MM.1S (cell line): ENCODE results near the gene ERG.

Source experiments
- DNase-seq: peaks from one replicate; pipeline ENCODE4 v3.0.0-alpha.2; 2015
- H2AFZ ChIP-seq: fragments of 300-600 bp; sonication (generic); 2 replicates; pipeline ENCODE4 v1.6.0; 2016; ENCODE audit warnings: antibody characterized with exemption, low read length
- H3F3A ChIP-seq: fragments of 300-600 bp; sonication (generic); 2 replicates; pipeline ENCODE4 v1.6.1; 2016; ENCODE audit warnings: mild to moderate bottlenecking, antibody characterized with exemption, low read length, moderate library complexity, mixed read lengths; ENCODE audit not compliant: insufficient read depth
- H3K27ac ChIP-seq: fragments of 300-600 bp; sonication (generic); 2 replicates; pipeline ENCODE4 v1.5.1; 2016; ENCODE audit warnings: mild to moderate bottlenecking, low read length
- H3K27me3 ChIP-seq: fragments of 300-600 bp; sonication (generic); replicated peaks from 2 replicates; pipeline ENCODE4 v1.6.0; 2016; ENCODE audit warnings: low read length; ENCODE audit not compliant: insufficient read depth
- H3K36me3 ChIP-seq: fragments of 300-600 bp; sonication (generic); replicated peaks from 2 replicates; pipeline ENCODE4 v1.6.1; 2016; ENCODE audit warnings: mild to moderate bottlenecking, low read length, mixed read lengths; ENCODE audit not compliant: insufficient read depth
- H3K4me1 ChIP-seq: fragments of 300-600 bp; sonication (generic); 2 replicates; pipeline ENCODE4 v1.6.1; 2016; ENCODE audit warnings: low read length, mixed read lengths
- H3K4me2 ChIP-seq: fragments of 300-600 bp; sonication (generic); 2 replicates; pipeline ENCODE4 v1.6.0; 2016; ENCODE audit warnings: low read depth, low read length
- H3K4me3 ChIP-seq: fragments of 300-600 bp; sonication (generic); 2 replicates; pipeline ENCODE4 v1.5.1; 2016; ENCODE audit warnings: low read length, mixed read lengths
- H3K79me2 ChIP-seq: fragments of 300-600 bp; sonication (generic); 2 replicates; pipeline ENCODE4 v1.6.1; 2016; ENCODE audit warnings: mixed run types, low read length, mixed read lengths
- H3K9ac ChIP-seq: fragments of 300-600 bp; sonication (generic); 2 replicates; pipeline ENCODE4 v1.6.1; 2016; ENCODE audit warnings: low read length, mixed read lengths
- H3K9me2 ChIP-seq: fragments of 300-600 bp; sonication (generic); replicated peaks from 2 replicates; pipeline ENCODE4 v1.6.1; 2016; ENCODE audit warnings: mild to moderate bottlenecking, low read length, mixed read lengths; ENCODE audit not compliant: insufficient read depth
- H3K9me3 ChIP-seq: fragments of 300-600 bp; sonication (generic); replicated peaks from 2 replicates; pipeline ENCODE4 v1.6.1; 2016; ENCODE audit warnings: mild to moderate bottlenecking, low read length, mixed read lengths; ENCODE audit not compliant: insufficient read depth
- H4K20me1 ChIP-seq: fragments of 300-600 bp; sonication (generic); 2 replicates; pipeline ENCODE4 v1.6.1; 2016; ENCODE audit warnings: mild to moderate bottlenecking, low read length, moderate library complexity, mixed read lengths; ENCODE audit not compliant: insufficient read depth
- CTCF ChIP-seq: fragments of 300-600 bp; sonication (generic); IDR thresholded peaks from 2 replicates; pipeline ENCODE4 v1.5.1; 2016; ENCODE audit warnings: antibody characterized with exemption, low read length, mixed read lengths
- EZH2 ChIP-seq: fragments of 300-600 bp; sonication (generic); optimal IDR thresholded peaks from 2 replicates; pipeline ENCODE3; 2017; ENCODE audit warnings: low read depth, mild to moderate bottlenecking, antibody characterized with exemption, low read length, mixed read lengths
- EZH2phosphoT487 ChIP-seq: fragments of 300-600 bp; sonication (generic); IDR thresholded peaks from 2 replicates; pipeline ENCODE4 v1.6.1; 2018; ENCODE audit warnings: antibody characterized with exemption, low read length

ERG gene

DNA sequence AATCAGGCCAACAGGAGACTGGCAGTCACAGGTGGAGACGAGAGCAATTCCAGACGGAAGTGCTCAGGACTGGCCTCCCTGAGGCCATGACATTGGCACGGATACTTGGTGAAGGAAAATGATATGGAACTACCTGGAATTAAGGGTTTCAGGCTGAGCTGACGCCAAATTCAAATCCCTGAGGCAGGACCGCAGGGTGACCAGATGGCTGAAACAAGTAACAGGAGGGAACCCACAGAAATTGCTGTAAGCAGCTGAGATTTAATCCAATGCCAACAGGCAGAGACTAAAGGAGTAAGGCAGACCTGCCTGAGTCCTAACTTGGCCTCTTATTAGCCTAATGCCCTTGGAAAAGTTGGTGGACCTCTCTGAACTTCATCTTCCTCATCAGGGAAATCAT is 76.2 kb downstream of the ERG start:
- H3K27ac ChIP-seq, result no peak overlapping the region

GRCh38 chr21:38420140-38420539 is 78.1 kb downstream of the ERG start:
- Histone ChIP-seq H3F3A (no peaks in the 10 kb centered on the region), H3K27ac (no peak overlapping the region), H3K4me1 (no peaks in the 10 kb centered on the region), H3K9me3 (no peaks in the 10 kb centered on the region), H2AFZ (no peak overlapping the region), H3K4me2 (no peak overlapping the region), H3K79me2 (no peaks in the 10 kb centered on the region), H3K27me3 (no peaks in the 10 kb centered on the region), H4K20me1 (no peaks in the 10 kb centered on the region), H3K9ac (no peak overlapping the region), H3K9me2 (no peaks in the 10 kb centered on the region), H3K36me3 (no peaks in the 10 kb centered on the region), H3K4me3 (no peak overlapping the region)
- DNase-seq, result no peak
- no peak for TF ChIP-seq CTCF
- TF ChIP-seq EZH2, result no peak
- no peak for TF ChIP-seq EZH2phosphoT487

More for the DNA sequence above, 76.2 kb downstream of the ERG start:
- no peak overlapping the region for H3K4me3 ChIP-seq
- no peaks in the 10 kb centered on the region for H3K79me2 ChIP-seq
- no peak for TF ChIP-seq CTCF
- TF ChIP-seq EZH2, result no peak
- TF ChIP-seq EZH2phosphoT487, result no peak
- H3K9me3 ChIP-seq, result no peaks in the 10 kb centered on the region
- H4K20me1 ChIP-seq, result no peaks in the 10 kb centered on the region
- no peak for DNase-seq
- H3K4me2 ChIP-seq, result no peak overlapping the region
- H3K9ac ChIP-seq, result no peak overlapping the region
- no peaks in the 10 kb centered on the region for H3K9me2 ChIP-seq
- no peaks in the 10 kb centered on the region for H3K27me3 ChIP-seq
- H3K36me3 ChIP-seq, result no peaks in the 10 kb centered on the region
- no peaks in the 10 kb centered on the region for H3K4me1 ChIP-seq
- no peaks in the 10 kb centered on the region for H3F3A ChIP-seq
- H2AFZ ChIP-seq, result no peak overlapping the region

- Histone ChIP-seq H3K36me3 (no peaks in the 10 kb centered on the region), H3K4me3 (no peak overlapping the region), H3K9me3 (no peaks in the 10 kb centered on the region), H3K4me2 (no peak overlapping the region), H3K9ac (no peak overlapping the region), H3F3A (no peaks in the 10 kb centered on the region), H4K20me1 (no peaks in the 10 kb centered on the region), H3K9me2 (no peaks in the 10 kb centered on the region), H3K4me1 (no peaks in the 10 kb centered on the region), H3K27me3 (no peaks in the 10 kb centered on the region), H3K27ac (no peak overlapping the region), H2AFZ (no peak overlapping the region), H3K79me2 (no peaks in the 10 kb centered on the region)
- TF ChIP-seq EZH2 (no peak), EZH2phosphoT487 (no peak), CTCF (no peak)
- DNase-seq, result no peak
Observed at GRCh38 chr21:38417726-38418125, 80.6 kb downstream of the ERG start.
